Hematopoietic multipotent progenitor cell (in vitro differentiated cells): ENCODE data around the gene URI1. TPM values are rescaled to one million over a fixed set of nuclear protein-coding genes. Genes with fewer than 3 reads are reported as not detected.

ENCODE experiments used
- small RNA-seq: library from RNA; depleted of rRNA; stranded (forward); fragments of <200 nt; gene quantifications from one replicate; pipeline ENCODE3, GENCODE V24; 2012
- total RNA-seq: library from RNA; depleted of rRNA; stranded (reverse); fragments of >200 nt; gene quantifications from one replicate; pipeline ENCODE4 v1.2.3, GENCODE V29; 2012

URI1 gene
- total RNA-seq, 1 donor, result 27.5 TPM

Small RNAs within 50 kb of the gene (small RNA-seq; reads per million reads assigned to genes)
- gene AC008798.1 (not detected), gene TAF9P3 (not detected)

Other genes with a start within 250 kb of the URI1 start
- 15.9 TPM for gene C19orf12, start 227.0 kb upstream of the URI1 start, total RNA-seq
- gene CCNE1, start 130.2 kb upstream of the URI1 start, total RNA-seq, result 4.0 TPM